Mammary epithelial cell (primary cell): Measurements from ENCODE around the gene REPIN1.

Source experiments
- CTCF ChIP-seq, 2 donors: IDR thresholded peaks in 1 of 2; conservative IDR thresholded peaks in 1 of 2; 2 replicates each; pipeline ENCODE4 v1.5.1; 2011 to 2012; ENCODE audit warnings: inconsistent platforms in 2 of 2, low read length in 2 of 2, mild to moderate bottlenecking in 2 of 2, control low read depth in 1 of 2, low read depth in 1 of 2; ENCODE audit not compliant: insufficient read depth in 1 of 2; ENCODE audit errors: extremely low read depth in 1 of 2
- EZH2 ChIP-seq: IDR thresholded peaks from 2 replicates; pipeline ENCODE4 v1.6.1; 2012; ENCODE audit warnings: low read length, inconsistent platforms, borderline replicate concordance

DNA sequence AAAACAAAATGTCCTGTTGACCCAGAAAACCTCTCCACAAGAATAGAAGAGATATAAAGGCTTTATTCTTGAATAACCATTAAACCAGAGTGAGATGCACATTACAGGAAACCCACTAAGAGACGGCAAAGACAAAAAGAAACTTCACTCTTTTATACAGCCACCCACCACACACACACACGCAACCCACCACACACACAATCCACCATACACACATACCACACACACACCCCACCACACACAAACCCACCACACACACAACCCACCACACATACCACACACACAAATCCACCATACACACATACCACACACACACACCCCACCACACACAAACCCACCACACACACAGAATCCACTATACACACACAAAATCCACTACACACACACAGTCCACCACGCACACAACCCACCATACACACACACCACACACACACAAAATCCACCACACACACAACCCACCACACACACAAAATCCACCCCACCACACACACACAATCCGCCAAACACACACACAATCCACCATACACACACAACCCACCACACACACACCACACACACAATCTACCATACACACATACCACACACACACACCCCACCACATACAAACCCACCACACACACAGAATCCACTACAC is 9.5 kb upstream of the REPIN1 start:
- TF ChIP-seq CTCF (conservative IDR thresholded peaks at IDR 0.05 in 1 of 2, IDR thresholded peaks at IDR 0.05 in 1 of 2; ENCODE audit: extremely low read depth in 1 of 2, insufficient read depth in 1 of 2, low read depth in 1 of 2, low read length in 2 of 2) (no peak), EZH2 (no peak)
